K562 (cell line): ENCODE results near the gene CUL1. TPM values are rescaled to one million over a fixed set of nuclear protein-coding genes. Genes with fewer than 3 reads are reported as not detected.
A peak's percentile ranks its signal among the peaks of the same experiment; 100 is the strongest.

Experiments
- ADNP ChIP-seq: fragments of 200-800 bp; sonication (Bioruptor generic); IDR thresholded peaks from 2 replicates; pipeline ENCODE4 v1.6.1; 2016; ENCODE audit warnings: missing genetic modification characterization, missing compliant biosample characterization
- ARID2 ChIP-seq: fragments of 450-650 bp; IDR thresholded peaks from 2 replicates; pipeline ENCODE4 v1.6.1; 2017; ENCODE audit warnings: antibody characterized with exemption, mild to moderate bottlenecking
- CBX1 ChIP-seq: sonication (generic); IDR thresholded peaks from 2 replicates; pipeline ENCODE4 v1.6.1; 2016; ENCODE audit warnings: antibody characterized with exemption, low read depth, mild to moderate bottlenecking
- DACH1 ChIP-seq: fragments of 450-650 bp; IDR thresholded peaks from 2 replicates; pipeline ENCODE4 v1.6.1; 2018; ENCODE audit not compliant: partially characterized antibody
- FOS ChIP-seq: IDR thresholded peaks from 3 replicates; pipeline ENCODE4 v1.6.1; 2011; ENCODE audit not compliant: insufficient read length; ENCODE audit errors: extremely low read depth
- FOSL1 ChIP-seq: fragments of 200-800 bp; sonication (Bioruptor generic); conservative IDR thresholded peaks from 2 replicates; pipeline ENCODE4 v1.6.1; 2016; ENCODE audit warnings: missing genetic modification characterization, missing compliant biosample characterization
- NCOA2 ChIP-seq, 2 experiments: fragments of 450-650 bp; IDR thresholded peaks; 2 replicates each; pipeline ENCODE4 v1.6.1; 2018; ENCODE audit warnings: mild to moderate bottlenecking in 2 of 2, moderate library complexity in 1 of 2; ENCODE audit not compliant: partially characterized antibody in 2 of 2
- SMARCA4 ChIP-seq: fragments of 450-650 bp; IDR thresholded peaks from 2 replicates; pipeline ENCODE4 v1.6.1; 2016
- SMARCE1 ChIP-seq: fragments of 450-650 bp; IDR thresholded peaks from 2 replicates; pipeline ENCODE4 v1.7.1; 2016; ENCODE audit warnings: mild to moderate bottlenecking
- ZNF217 ChIP-seq: sonication (generic); formaldehyde crosslinking; IDR thresholded peaks from 2 replicates; pipeline ENCODE4 v1.8.0; 2022; ENCODE audit warnings: mild to moderate bottlenecking, missing genetic modification reagents
- ZNF551 ChIP-seq: fragments of 250-450 bp; sonication (Bioruptor Pico); IDR thresholded peaks from 2 replicates; pipeline ENCODE4 v1.5.0; 2021; ENCODE audit warnings: mild to moderate bottlenecking, moderate library complexity
- polyA plus RNA-seq, 8 experiments: library from polyadenylated mRNA; depleted of rRNA in 4 of 8; stranded (reverse) in 5 of 8; unstranded in 3 of 8; fragments of >200 nt; fragmentation: Nextera tagmentation in 2 of 8; fragmentation: Illumina TruSeq in 1 of 8; extraction: Ambion mirVana in 2 of 8; extraction: Trizol in 1 of 8; gene quantifications; 2 replicates each; pipeline versions ENCODE4 v1.2.1 to v1.2.3, GENCODE V29; 2011 to 2014; ENCODE audit warnings: inconsistent platforms in 1 of 8, missing spikeins in 1 of 8
- total RNA-seq, 7 experiments: library from RNA; depleted of rRNA in 6 of 7; stranded (reverse); fragments of >200 nt in 6 of 7; fragmentation: Illumina TruSeq in 2 of 7; extraction: Trizol in 2 of 7; gene quantifications; 2 replicates each; pipeline versions ENCODE4 v1.2.1 to v1.2.3, GENCODE V29; 2011 to 2021; ENCODE audit warnings: low replicate concordance in 1 of 7
- TF ChIP-seq, protein P1 (sequence below): fragments of 450-650 bp; IDR thresholded peaks from 2 replicates; pipeline ENCODE4 v1.6.1; 2018; ENCODE audit not compliant: partially characterized antibody
- TF ChIP-seq, protein P2 (sequence below): fragments of 450-650 bp; IDR thresholded peaks from 2 replicates; pipeline ENCODE4 v1.6.1; 2016; ENCODE audit warnings: borderline replicate concordance
- TF ChIP-seq, protein P3 (sequence below): sonication (generic); formaldehyde crosslinking; IDR thresholded peaks from 2 replicates; pipeline ENCODE4 v1.8.1; 2023; ENCODE audit warnings: mild to moderate bottlenecking, missing genetic modification reagents

The CUL1 gene
- total and polyA plus RNA-seq, 9 of the 15 experiments (the other 6 are each of a cell fraction or from before 2014, with no cell fraction given): 31.5 to 107 (median 96.5) TPM

DNA sequence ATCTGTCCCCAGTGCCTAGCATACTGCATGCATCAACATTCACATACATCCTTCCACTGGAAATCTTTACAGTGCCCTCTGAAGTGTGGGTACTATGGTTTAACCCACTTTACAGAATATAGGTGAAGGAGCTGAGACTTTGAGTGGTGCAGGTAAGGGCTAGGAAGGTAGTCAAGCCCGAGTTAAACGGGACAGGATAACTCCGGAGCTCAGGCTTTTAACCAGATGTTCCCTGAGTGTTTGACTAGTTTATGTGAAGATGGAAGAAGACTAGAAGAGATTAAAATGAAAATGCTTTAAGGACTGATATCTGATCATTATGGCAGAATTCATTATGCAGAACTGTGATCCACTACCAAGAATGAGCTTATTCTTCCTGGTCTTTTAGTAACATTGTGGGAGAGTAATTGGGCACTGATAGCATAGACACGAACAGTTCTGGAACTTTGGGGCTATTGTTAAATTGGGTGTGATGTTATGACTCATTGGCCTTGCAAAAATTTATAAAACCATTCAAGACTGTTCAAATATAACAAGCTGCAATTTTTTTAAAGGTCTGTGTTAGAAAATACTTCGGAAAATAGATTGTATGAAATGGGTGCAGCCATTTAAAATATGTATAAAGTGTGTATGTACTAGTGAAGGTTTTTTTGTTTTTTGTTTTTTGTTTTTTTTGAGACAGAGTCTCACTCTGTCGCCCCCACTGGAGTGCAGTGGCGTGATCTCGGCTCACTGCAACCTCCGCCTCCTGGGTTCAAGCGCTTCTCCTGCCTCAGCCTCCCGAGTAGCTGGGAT, 4.4 kb downstream of the CUL1 start (continued):
- TF ChIP-seq, protein P1, sequence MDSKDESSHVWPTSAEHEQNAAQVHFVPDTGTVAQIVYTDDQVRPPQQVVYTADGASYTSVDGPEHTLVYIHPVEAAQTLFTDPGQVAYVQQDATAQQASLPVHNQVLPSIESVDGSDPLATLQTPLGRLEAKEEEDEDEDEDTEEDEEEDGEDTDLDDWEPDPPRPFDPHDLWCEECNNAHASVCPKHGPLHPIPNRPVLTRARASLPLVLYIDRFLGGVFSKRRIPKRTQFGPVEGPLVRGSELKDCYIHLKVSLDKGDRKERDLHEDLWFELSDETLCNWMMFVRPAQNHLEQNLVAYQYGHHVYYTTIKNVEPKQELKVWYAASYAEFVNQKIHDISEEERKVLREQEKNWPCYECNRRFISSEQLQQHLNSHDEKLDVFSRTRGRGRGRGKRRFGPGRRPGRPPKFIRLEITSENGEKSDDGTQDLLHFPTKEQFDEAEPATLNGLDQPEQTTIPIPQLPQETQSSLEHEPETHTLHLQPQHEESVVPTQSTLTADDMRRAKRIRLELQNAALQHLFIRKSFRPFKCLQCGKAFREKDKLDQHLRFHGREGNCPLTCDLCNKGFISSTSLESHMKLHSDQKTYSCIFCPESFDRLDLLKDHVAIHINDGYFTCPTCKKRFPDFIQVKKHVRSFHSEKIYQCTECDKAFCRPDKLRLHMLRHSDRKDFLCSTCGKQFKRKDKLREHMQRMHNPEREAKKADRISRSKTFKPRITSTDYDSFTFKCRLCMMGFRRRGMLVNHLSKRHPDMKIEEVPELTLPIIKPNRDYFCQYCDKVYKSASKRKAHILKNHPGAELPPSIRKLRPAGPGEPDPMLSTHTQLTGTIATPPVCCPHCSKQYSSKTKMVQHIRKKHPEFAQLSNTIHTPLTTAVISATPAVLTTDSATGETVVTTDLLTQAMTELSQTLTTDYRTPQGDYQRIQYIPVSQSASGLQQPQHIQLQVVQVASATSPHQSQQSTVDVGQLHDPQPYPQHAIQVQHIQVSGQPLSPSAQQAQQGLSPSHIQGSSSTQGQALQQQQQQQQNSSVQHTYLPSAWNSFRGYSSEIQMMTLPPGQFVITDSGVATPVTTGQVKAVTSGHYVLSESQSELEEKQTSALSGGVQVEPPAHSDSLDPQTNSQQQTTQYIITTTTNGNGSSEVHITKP: peak; percentile 60
- no peak for TF ChIP-seq NCOA2 (IDR thresholded peaks at IDR 0.05; ENCODE audit: partially characterized antibody in 2 of 2)
- TF ChIP-seq CBX1: peak; percentile 74; the same call in 1 of the 2 replicates
- peak; percentile 98 for TF ChIP-seq SMARCA4
- no peak for TF ChIP-seq FOS
- no peak for TF ChIP-seq ADNP (tag)
- TF ChIP-seq ZNF217 (CRISPR knock-in tag): 0 out of 2 replicates have a peak, but pooled peaks have one; percentile 51
- peak; percentile 98 for TF ChIP-seq SMARCE1
- TF ChIP-seq, protein P2, sequence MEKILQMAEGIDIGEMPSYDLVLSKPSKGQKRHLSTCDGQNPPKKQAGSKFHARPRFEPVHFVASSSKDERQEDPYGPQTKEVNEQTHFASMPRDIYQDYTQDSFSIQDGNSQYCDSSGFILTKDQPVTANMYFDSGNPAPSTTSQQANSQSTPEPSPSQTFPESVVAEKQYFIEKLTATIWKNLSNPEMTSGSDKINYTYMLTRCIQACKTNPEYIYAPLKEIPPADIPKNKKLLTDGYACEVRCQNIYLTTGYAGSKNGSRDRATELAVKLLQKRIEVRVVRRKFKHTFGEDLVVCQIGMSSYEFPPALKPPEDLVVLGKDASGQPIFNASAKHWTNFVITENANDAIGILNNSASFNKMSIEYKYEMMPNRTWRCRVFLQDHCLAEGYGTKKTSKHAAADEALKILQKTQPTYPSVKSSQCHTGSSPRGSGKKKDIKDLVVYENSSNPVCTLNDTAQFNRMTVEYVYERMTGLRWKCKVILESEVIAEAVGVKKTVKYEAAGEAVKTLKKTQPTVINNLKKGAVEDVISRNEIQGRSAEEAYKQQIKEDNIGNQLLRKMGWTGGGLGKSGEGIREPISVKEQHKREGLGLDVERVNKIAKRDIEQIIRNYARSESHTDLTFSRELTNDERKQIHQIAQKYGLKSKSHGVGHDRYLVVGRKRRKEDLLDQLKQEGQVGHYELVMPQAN: peak; percentile 68; the same call in 1 of the 2 replicates
- TF ChIP-seq, protein P3, sequence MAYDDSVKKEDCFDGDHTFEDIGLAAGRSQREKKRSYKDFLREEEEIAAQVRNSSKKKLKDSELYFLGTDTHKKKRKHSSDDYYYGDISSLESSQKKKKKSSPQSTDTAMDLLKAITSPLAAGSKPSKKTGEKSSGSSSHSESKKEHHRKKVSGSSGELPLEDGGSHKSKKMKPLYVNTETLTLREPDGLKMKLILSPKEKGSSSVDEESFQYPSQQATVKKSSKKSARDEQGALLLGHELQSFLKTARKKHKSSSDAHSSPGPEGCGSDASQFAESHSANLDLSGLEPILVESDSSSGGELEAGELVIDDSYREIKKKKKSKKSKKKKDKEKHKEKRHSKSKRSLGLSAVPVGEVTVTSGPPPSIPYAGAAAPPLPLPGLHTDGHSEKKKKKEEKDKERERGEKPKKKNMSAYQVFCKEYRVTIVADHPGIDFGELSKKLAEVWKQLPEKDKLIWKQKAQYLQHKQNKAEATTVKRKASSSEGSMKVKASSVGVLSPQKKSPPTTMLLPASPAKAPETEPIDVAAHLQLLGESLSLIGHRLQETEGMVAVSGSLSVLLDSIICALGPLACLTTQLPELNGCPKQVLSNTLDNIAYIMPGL (CRISPR knock-in tag): 0 out of 2 replicates have a peak, but pooled peaks have one; percentile 9
- TF ChIP-seq DACH1: no peak
- TF ChIP-seq ZNF551 (CRISPR knock-in tag): no peak
- TF ChIP-seq FOSL1: peak; percentile 42; the same call in 1 of the 2 replicates
- TF ChIP-seq ARID2: peak; percentile 99
